Upper lobe of left lung (tissue), 6 donors: Measurements from ENCODE around the gene IRF5. TPM values are rescaled to one million over a fixed set of nuclear protein-coding genes. Genes with fewer than 3 reads are reported as not detected.

Experiments
- ATAC-seq, 2 donors: fragments of 200-7000 bp; cut with Tn5 transposase; one replicate each; pipeline ENCODE4 v1.9.1; 2022; ENCODE audit warnings: mild to moderate bottlenecking in 2 of 2, moderate library complexity in 2 of 2; ENCODE audit not compliant: low FRiP score in 2 of 2
- DNase-seq, 2 donors: peaks; one replicate each; pipeline ENCODE4 v3.0.0-alpha.2; 2019 to 2020
- H3K27ac ChIP-seq, 4 donors: fragments of 200-600 bp; sonication (generic); one replicate each; pipeline ENCODE4 v1.5.1; 2016 to 2019
- H3K27me3 ChIP-seq, 4 donors: fragments of 200-600 bp; sonication (generic); one replicate each; pipeline ENCODE4 v1.5.1; 2017 to 2019
- H3K36me3 ChIP-seq, 4 donors: fragments of 200-600 bp; sonication (generic); one replicate each; pipeline ENCODE4 v1.5.1; 2016 to 2019
- H3K4me1 ChIP-seq, 4 donors: fragments of 200-600 bp; sonication (generic); one replicate each; pipeline ENCODE4 v1.5.1; 2018 to 2019
- H3K4me3 ChIP-seq, 4 donors: fragments of 200-600 bp; sonication (generic); one replicate each; pipeline ENCODE4 v1.5.1; 2017 to 2019; ENCODE audit warnings: mild to moderate bottlenecking in 2 of 4, moderate library complexity in 1 of 4
- H3K9me3 ChIP-seq, 4 donors: fragments of 200-600 bp; sonication (generic); one replicate each; pipeline ENCODE4 v1.5.1; 2018 to 2019
- CTCF ChIP-seq, 6 experiments: fragments of 450-650 bp in 4 of 6; fragments of 200-600 bp in 2 of 6; sonication (generic) in 2 of 6; IDR thresholded peaks; one replicate each; pipeline ENCODE4 v1.5.1; 2016 to 2019; ENCODE audit warnings: antibody characterized with exemption in 6 of 6
- EP300 ChIP-seq, 4 donors: sonication (generic); formaldehyde crosslinking; IDR thresholded peaks; one replicate each; pipeline ENCODE4 v1.5.1; 2017; ENCODE audit warnings: antibody characterized with exemption in 4 of 4, control low read depth in 2 of 4
- POLR2A ChIP-seq, 4 donors: fragments of 450-650 bp; IDR thresholded peaks; one replicate each; pipeline ENCODE4 v1.5.1; 2016 to 2017; ENCODE audit warnings: antibody characterized with exemption in 4 of 4, mild to moderate bottlenecking in 2 of 4
- POLR2AphosphoS5 ChIP-seq, 2 donors: sonication (generic); formaldehyde crosslinking; IDR thresholded peaks; one replicate each; pipeline ENCODE4 v1.5.1; 2017; ENCODE audit warnings: antibody characterized with exemption in 2 of 2
- WGBS, 2 donors: methylation state at CpG; one replicate each; pipeline ENCODE4 v1.1.5; 2017 to 2018; 5-methylcytosine and 5-hydroxymethylcytosine counted together
- total RNA-seq, 6 donors: library from RNA; depleted of rRNA in 4 of 6; stranded (reverse); fragments of >200 nt in 4 of 6; gene quantifications; one replicate each; pipeline versions ENCODE4 v1.1.0 to v1.2.1, GENCODE V29; 2016 to 2021
- donor health status: DM: no; HTN: no; CAD: no; lungs with moderate emphysema.
- donor health status: DM: no; HTN: yes; CAD: no; lungs with severe emphysema.

Gene IRF5
- total RNA-seq, 6 donors from 2014 or later, result 10.7 to 83.8 (median 45.8) TPM

DNA sequence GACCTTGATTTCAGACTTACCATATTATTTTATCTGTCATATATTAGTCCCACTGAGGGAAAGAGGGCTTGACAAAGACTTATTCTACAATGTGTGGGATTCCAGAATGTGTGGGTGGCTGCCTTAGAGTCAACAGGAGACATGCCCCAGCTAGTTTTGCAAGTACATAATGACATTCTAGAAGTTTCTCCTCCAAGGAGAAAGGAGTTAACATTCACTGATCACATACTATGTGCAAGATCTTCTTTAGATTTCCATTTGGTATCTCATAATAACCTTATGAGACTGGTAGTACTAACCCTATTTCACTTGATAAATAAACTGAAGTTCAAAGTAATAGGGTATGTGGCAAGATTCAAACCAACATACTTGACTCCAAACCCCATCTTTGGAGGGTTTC, 25.2 kb downstream of the IRF5 start:
- H3K27ac ChIP-seq, result no peak overlapping the region
- DNase-seq (no peak), ATAC-seq (no peak)
- no peaks in the 10 kb centered on the region for H3K9me3 ChIP-seq
- TF ChIP-seq POLR2A (IDR thresholded peaks at IDR 0.05), result no peak
- no peak for TF ChIP-seq CTCF (IDR thresholded peaks at IDR 0.05)
- no peak for TF ChIP-seq EP300 (IDR thresholded peaks at IDR 0.05)
- no peak for TF ChIP-seq POLR2AphosphoS5 (IDR thresholded peaks at IDR 0.05)
- H3K4me3 ChIP-seq, result no peak overlapping the region
- H3K4me1 ChIP-seq, result no peaks in the 10 kb centered on the region
- no peaks in the 10 kb centered on the region for H3K27me3 ChIP-seq
- H3K36me3 ChIP-seq, result peaks cover 7 to 77% (median 33%) of the 10 kb centered on the region in 4 donors

DNA sequence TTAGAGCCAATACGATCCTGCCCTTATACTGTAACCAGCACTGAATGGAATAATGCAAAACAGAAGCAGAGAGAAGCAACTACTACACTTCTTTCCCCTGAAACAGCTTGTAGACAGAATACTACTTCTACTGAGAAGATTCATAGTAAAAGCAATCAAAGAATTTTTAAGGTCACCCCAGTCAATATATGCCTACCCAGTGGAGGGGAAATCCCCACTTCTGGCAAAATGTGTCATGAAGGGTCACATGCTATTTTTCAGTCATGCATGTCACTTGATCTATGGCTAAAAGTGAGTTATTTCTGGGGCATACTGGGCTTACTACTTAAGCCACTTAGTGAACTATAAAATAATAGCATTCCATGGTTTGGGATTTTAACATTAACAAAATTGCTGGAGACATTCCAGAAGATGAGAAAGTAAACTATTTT, 25.6 kb downstream of the IRF5 start:
- Histone ChIP-seq H3K27me3 (no peaks in the 10 kb centered on the region), H3K27ac (no peak overlapping the region), H3K4me1 (no peaks in the 10 kb centered on the region), H3K9me3 (no peaks in the 10 kb centered on the region), H3K4me3 (no peak overlapping the region), H3K36me3 (peaks cover 7 to 79% (median 32%) of the 10 kb centered on the region in 4 donors)
- DNase-seq (no peak), ATAC-seq (no peak)
- TF ChIP-seq EP300 (IDR thresholded peaks at IDR 0.05) (no peak), POLR2AphosphoS5 (IDR thresholded peaks at IDR 0.05) (no peak), POLR2A (IDR thresholded peaks at IDR 0.05) (no peak), CTCF (IDR thresholded peaks at IDR 0.05) (no peak)
- 96 to 100% methylated on average over 1 of the region's 1 CpG for WGBS, 2 donors

GRCh38 chr7:128968624-128969023, 30.9 kb downstream of the IRF5 start:
- peaks cover 31 to 91% (median 66%) of the 10 kb centered on the region in 4 donors for H3K36me3 ChIP-seq

DNA sequence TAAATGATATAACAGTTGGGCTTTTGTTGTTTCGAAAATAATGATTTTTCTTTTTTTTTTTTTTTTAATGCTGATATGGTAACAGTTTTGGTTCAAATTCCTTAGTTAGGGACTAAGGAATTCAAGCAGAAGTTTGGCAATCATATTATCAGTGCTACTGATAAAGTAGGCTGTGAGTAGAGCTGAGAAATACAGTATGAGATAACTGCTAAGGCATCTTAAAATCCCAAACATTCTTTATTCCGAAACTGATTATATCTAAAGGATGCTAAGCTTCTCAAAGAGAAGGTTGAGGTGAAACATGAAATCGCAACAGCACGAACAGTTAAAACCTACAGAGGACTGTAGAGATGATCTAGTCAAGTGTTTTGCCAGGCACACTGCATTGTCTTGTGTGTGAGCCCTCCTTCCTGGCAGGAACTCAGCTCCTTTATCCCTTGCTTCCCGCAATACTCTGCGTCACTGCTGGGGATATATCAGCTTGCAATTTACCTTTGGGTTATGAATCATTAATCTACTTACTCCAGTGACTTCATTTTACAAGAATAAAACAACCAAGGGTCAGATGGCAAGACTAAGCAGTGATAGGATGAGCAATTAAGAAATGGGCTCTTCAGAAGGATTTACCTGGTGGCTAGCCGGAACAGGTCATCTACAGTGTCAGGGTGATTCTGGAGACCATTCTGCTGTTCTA, 36.7 kb downstream of the IRF5 start:
- no peak for DNase-seq
- Histone ChIP-seq H3K4me1 (no peaks in the 10 kb centered on the region), H3K27me3 (no peaks in the 10 kb centered on the region), H3K9me3 (no peaks in the 10 kb centered on the region), H3K4me3 (no peak overlapping the region), H3K36me3 (peaks cover 38 to 95% (median 69%) of the 10 kb centered on the region in 4 donors), H3K27ac (no peak overlapping the region)
- TF ChIP-seq POLR2AphosphoS5 (IDR thresholded peaks at IDR 0.05), result no peak
- TF ChIP-seq CTCF (IDR thresholded peaks at IDR 0.05), result no peak
- no peak for TF ChIP-seq POLR2A (IDR thresholded peaks at IDR 0.05)
- TF ChIP-seq EP300 (IDR thresholded peaks at IDR 0.05), result no peak
- ATAC-seq, result no peak
- WGBS, 2 donors, result 80 to 91% methylated on average over 7 of the region's 7 CpGs

More at GRCh38 chr7:128968624-128969023, 30.9 kb downstream of the IRF5 start:
- Histone ChIP-seq H3K27me3 (no peaks in the 10 kb centered on the region), H3K9me3 (no peaks in the 10 kb centered on the region), H3K4me1 (no peaks in the 10 kb centered on the region), H3K27ac (no peak overlapping the region), H3K4me3 (no peak overlapping the region)
- DNase-seq (no peak), ATAC-seq (no peak)
- 92 to 100% methylated on average over 1 of the region's 1 CpG for WGBS, 2 donors
- TF ChIP-seq CTCF (IDR thresholded peaks at IDR 0.05) (no peak), EP300 (IDR thresholded peaks at IDR 0.05) (no peak), POLR2AphosphoS5 (IDR thresholded peaks at IDR 0.05) (no peak), POLR2A (IDR thresholded peaks at IDR 0.05) (no peak)

- H3K36me3 ChIP-seq, result peaks cover 18 to 97% (median 56%) of the 10 kb centered on the region in 4 donors
- TF ChIP-seq EP300 (IDR thresholded peaks at IDR 0.05) (no peak), CTCF (IDR thresholded peaks at IDR 0.05) (no peak), POLR2A (IDR thresholded peaks at IDR 0.05) (no peak), POLR2AphosphoS5 (IDR thresholded peaks at IDR 0.05) (no peak)
These were observed 44.4 kb downstream of the IRF5 start for GRCh38 chr7:128982105-128982504.

More at GRCh38 chr7:128982105-128982504, 44.4 kb downstream of the IRF5 start:
- WGBS, 2 donors, result 97 to 98% methylated on average over 2 of the region's 2 CpGs
- Histone ChIP-seq H3K27me3 (no peaks in the 10 kb centered on the region), H3K27ac (no peak overlapping the region), H3K4me3 (no peak overlapping the region), H3K9me3 (no peaks in the 10 kb centered on the region), H3K4me1 (no peaks in the 10 kb centered on the region)
- ATAC-seq (no peak), DNase-seq (no peak)
